ENCODE results near the gene PRPH. TPM values are rescaled to one million over a fixed set of nuclear protein-coding genes. Genes with fewer than 3 reads are reported as not detected.

PRPH gene
- total and polyA plus RNA-seq, 10 of the 15 experiments (the other 5 are each of a cell fraction or from before 2014, with no cell fraction given), result 0.09 to 0.45 (median 0.19) TPM; not detected in 3

DNA sequence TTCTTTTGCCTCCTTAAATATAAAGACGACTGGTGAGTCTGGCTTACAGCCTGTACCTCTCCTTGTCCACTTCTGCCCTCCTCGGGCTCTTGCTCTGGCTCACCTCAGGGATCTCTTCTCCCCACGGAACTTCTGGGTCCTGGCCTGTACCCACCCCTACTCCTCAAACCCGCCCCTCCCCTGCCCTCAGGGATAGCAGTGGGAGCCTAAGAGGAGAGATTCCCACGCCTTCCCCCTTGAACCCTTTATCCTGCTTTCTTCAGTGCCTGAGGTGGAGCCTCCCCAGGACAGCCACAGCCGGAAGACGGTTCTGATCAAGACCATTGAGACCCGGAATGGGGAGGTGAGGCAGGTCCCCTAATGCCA, 2.7 kb downstream of the PRPH start:
- Histone ChIP-seq H3K36me3 (ENCODE audit: control insufficient read depth in 2 of 2, insufficient read depth in 2 of 2, low read length in 1 of 2) (no peaks in the 10 kb centered on the region), H3K9ac (ENCODE audit: control insufficient read depth, insufficient read depth, low read length) (no peak overlapping the region), H3K4me3 (no peak overlapping the region), H3K4me1 (ENCODE audit: control insufficient read depth, insufficient read depth, low read length) (peaks cover 8% of the 10 kb centered on the region), H3K27me3 (replicated peaks in 1 of 2; ENCODE audit: control insufficient read depth in 2 of 2, insufficient read depth in 2 of 2, low read length in 1 of 2) (peaks cover 19 to 20% of the 10 kb centered on the region in 2 experiments), H3K27ac (ENCODE audit: control insufficient read depth, insufficient read depth) (no peak overlapping the region), H3K79me2 (ENCODE audit: control insufficient read depth, insufficient read depth, low read length) (no peaks in the 10 kb centered on the region), H2AFZ (ENCODE audit: control insufficient read depth, low read depth, low read length) (no peak overlapping the region), H3K4me2 (ENCODE audit: control insufficient read depth, insufficient read depth) (peak overlapping the region; percentile 90), H4K20me1 (ENCODE audit: control insufficient read depth, insufficient read depth) (no peaks in the 10 kb centered on the region), H3K9me3 (replicated peaks; ENCODE audit: control insufficient read depth, insufficient read depth, low read length) (no peaks in the 10 kb centered on the region)
- BruUV-seq (replicated peaks), result no TSS peak
- DNase-seq (ENCODE audit: low read depth, low spot score) (no peak), ATAC-seq (no peak), FAIRE-seq (no peak)
- CTCF ChIA-PET, result interaction anchor here (0.6 to 16.2 kb wide), 9 partner anchors 9 to 156 kb away, joined by 3 to 231 read pairs (median 6); partner anchors contain the start of genes DNAJC22 and TROAP
- intact Hi-C loops (cut with micrococcal nuclease; ENCODE audit: unreplicated experiment), result no loop called here
- in situ Hi-C loops (cut with MboI), result no loop called here
- POLR2A ChIA-PET, result no interaction called here
- RAD21 ChIA-PET (ENCODE audit: unreplicated experiment), result interaction anchor here (1.0 to 1.7 kb wide), 5 partner anchors 9 to 60 kb away, joined by 4 to 8 read pairs (median 4); partner anchors contain the start of gene TROAP
- SMC1A ChIA-PET (ENCODE audit: uncharacterized antibody, unreplicated experiment), result interaction anchor here (1.0 kb wide), 1 partner anchor 9 kb away, joined by 4 read pairs; no protein-coding TSS in a partner anchor
- 10% methylated on average over 8 of the region's 8 CpGs for WGBS (ENCODE audit: insufficient coverage, insufficient replicate concordance, low lambda C conversion rate, missing lambda C conversion rate)
- TF ChIP-seq BHLHE40 (IDR thresholded peaks at IDR 0.05; ENCODE audit: borderline replicate concordance in 1 of 2, low read depth in 2 of 2, low read length in 1 of 2) (no peak), BCL11A (IDR thresholded peaks at IDR 0.05; ENCODE audit: low read depth, low read length) (no peak), SUPT20H (IDR thresholded peaks at IDR 0.05; ENCODE audit: borderline replicate concordance, control insufficient read depth, low read depth, low read length) (no peak), ZNF622 (IDR thresholded peaks at IDR 0.05) (no peak), ZBED1 (IDR thresholded peaks at IDR 0.05; ENCODE audit: borderline replicate concordance) (no peak), RELA (IDR thresholded peaks at IDR 0.05; ENCODE audit: borderline replicate concordance, partially characterized antibody) (no peak), NRF1 (conservative IDR thresholded peaks at IDR 0.05; ENCODE audit: low read depth, low read length) (no peak), NR2C1 (IDR thresholded peaks at IDR 0.05) (no peak), NR2F1 (conservative IDR thresholded peaks at IDR 0.05) (no peak), ZBTB33 (IDR thresholded peaks at IDR 0.05) (no peak), NFIC (IDR thresholded peaks at IDR 0.05; ENCODE audit: low read depth, low read length) (no peak), ATF7 (IDR thresholded peaks at IDR 0.05; ENCODE audit: low read depth) (no peak), EP300 (IDR thresholded peaks at IDR 0.05; ENCODE audit: borderline replicate concordance in 1 of 2, control insufficient read depth in 1 of 2, low read depth in 2 of 2, low read length in 2 of 2) (no peak), IKZF2 (IDR thresholded peaks at IDR 0.05) (no peak), ESRRA (IDR thresholded peaks at IDR 0.05; ENCODE audit: low read length) (no peak), SMAD5 (IDR thresholded peaks at IDR 0.05; ENCODE audit: low read depth) (no peak)
- TF ChIP-seq, protein P1, sequence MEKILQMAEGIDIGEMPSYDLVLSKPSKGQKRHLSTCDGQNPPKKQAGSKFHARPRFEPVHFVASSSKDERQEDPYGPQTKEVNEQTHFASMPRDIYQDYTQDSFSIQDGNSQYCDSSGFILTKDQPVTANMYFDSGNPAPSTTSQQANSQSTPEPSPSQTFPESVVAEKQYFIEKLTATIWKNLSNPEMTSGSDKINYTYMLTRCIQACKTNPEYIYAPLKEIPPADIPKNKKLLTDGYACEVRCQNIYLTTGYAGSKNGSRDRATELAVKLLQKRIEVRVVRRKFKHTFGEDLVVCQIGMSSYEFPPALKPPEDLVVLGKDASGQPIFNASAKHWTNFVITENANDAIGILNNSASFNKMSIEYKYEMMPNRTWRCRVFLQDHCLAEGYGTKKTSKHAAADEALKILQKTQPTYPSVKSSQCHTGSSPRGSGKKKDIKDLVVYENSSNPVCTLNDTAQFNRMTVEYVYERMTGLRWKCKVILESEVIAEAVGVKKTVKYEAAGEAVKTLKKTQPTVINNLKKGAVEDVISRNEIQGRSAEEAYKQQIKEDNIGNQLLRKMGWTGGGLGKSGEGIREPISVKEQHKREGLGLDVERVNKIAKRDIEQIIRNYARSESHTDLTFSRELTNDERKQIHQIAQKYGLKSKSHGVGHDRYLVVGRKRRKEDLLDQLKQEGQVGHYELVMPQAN (conservative IDR thresholded peaks at IDR 0.05), result no peak
- TF ChIP-seq, protein P2, sequence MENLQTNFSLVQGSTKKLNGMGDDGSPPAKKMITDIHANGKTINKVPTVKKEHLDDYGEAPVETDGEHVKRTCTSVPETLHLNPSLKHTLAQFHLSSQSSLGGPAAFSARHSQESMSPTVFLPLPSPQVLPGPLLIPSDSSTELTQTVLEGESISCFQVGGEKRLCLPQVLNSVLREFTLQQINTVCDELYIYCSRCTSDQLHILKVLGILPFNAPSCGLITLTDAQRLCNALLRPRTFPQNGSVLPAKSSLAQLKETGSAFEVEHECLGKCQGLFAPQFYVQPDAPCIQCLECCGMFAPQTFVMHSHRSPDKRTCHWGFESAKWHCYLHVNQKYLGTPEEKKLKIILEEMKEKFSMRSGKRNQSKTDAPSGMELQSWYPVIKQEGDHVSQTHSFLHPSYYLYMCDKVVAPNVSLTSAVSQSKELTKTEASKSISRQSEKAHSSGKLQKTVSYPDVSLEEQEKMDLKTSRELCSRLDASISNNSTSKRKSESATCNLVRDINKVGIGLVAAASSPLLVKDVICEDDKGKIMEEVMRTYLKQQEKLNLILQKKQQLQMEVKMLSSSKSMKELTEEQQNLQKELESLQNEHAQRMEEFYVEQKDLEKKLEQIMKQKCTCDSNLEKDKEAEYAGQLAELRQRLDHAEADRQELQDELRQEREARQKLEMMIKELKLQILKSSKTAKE (IDR thresholded peaks at IDR 0.05; ENCODE audit: low read depth, poor library complexity, severe bottlenecking), result no peak
- TF ChIP-seq, protein P3, sequence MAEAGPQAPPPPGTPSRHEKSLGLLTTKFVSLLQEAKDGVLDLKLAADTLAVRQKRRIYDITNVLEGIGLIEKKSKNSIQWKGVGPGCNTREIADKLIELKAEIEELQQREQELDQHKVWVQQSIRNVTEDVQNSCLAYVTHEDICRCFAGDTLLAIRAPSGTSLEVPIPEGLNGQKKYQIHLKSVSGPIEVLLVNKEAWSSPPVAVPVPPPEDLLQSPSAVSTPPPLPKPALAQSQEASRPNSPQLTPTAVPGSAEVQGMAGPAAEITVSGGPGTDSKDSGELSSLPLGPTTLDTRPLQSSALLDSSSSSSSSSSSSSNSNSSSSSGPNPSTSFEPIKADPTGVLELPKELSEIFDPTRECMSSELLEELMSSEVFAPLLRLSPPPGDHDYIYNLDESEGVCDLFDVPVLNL (IDR thresholded peaks at IDR 0.05; ENCODE audit: low read depth, low read length), result no peak
